IPS-18a (cell line): ENCODE results near the gene PODNL1.
"Not testable (repeated sequence)": the region's sequence is repeated elsewhere in the genome, so short reads cannot be mapped to it uniquely, and the experiment has no call there.

Experiments
- H3K27ac ChIP-seq: one replicate; pipeline ENCODE4 v1.5.1; 2013; ENCODE audit warnings: low read length
- H3K27me3 ChIP-seq: one replicate; pipeline ENCODE4 v1.6.1; 2013; ENCODE audit warnings: mild to moderate bottlenecking, low read length; ENCODE audit not compliant: control insufficient read depth, insufficient read depth
- H3K36me3 ChIP-seq: one replicate; pipeline ENCODE4 v1.6.1; 2013; ENCODE audit warnings: low read depth, low read length; ENCODE audit not compliant: control insufficient read depth
- H3K4me1 ChIP-seq: one replicate; pipeline ENCODE4 v1.6.1; 2013; ENCODE audit warnings: low read depth, low read length; ENCODE audit not compliant: control insufficient read depth
- H3K4me3 ChIP-seq: one replicate; pipeline ENCODE4 v1.5.1; 2013; ENCODE audit warnings: low read length
- H3K9ac ChIP-seq: one replicate; pipeline ENCODE4 v1.6.1; 2013; ENCODE audit warnings: mild to moderate bottlenecking, low read length, moderate library complexity
- H3K9me3 ChIP-seq: one replicate; pipeline ENCODE4 v1.6.1; 2013; ENCODE audit warnings: low read depth, low read length; ENCODE audit not compliant: control insufficient read depth

Gene PODNL1

GRCh38 chr19:13932149-13932637 lies 6.0 kb downstream of the PODNL1 start:
- Histone ChIP-seq H3K9ac (no peak overlapping the region), H3K4me1 (peaks cover 9% of the 10 kb centered on the region), H3K4me3 (no peak overlapping the region), H3K36me3 (peaks cover 4% of the 10 kb centered on the region), H3K27ac (no peak overlapping the region), H3K27me3 (no peaks in the 10 kb centered on the region), H3K9me3 (no peaks in the 10 kb centered on the region)

DNA sequence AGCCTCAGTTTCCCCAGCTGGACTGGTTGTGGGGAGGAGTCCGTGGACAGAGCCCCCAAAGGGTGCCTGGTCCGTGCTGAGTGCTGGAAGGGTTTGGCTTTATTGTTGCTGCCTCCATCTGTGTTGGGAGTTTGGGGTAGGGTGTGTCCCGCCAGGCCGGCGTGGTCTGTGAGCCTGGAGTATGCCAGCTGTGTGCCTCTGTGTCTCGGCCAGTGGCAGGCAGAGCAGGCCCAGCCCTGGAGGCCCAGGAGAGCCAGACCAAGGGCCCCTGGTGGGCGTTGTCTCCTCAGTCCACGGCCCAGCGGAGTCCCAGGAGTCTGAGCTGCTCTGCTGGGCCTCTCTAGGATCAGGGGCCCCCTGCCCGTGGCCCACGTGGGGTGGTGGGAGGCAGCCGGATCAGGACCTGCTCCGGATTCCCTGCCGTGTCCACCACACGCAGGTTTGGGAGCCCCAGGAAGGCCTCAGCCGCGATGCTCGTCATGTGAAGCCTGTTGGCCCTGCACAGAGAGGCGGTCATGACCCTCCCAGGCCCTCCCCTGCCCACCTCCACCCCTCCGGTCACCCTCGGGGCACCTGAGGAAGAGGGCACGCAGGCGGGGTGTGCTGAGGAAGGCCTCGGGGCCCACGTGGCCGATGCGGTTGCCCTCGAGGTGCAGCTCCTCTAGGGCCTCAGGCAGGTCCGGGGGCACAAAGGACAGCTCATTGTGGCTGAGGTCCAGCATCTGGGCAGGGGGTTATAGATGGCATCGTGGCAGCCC lies 6.6 kb downstream of the PODNL1 start:
- Histone ChIP-seq H3K36me3 (peaks cover 10% of the 10 kb centered on the region), H3K27me3 (no peaks in the 10 kb centered on the region), H3K27ac (no peak overlapping the region), H3K4me1 (peaks cover 9% of the 10 kb centered on the region), H3K9me3 (no peaks in the 10 kb centered on the region), H3K4me3 (no peak overlapping the region), H3K9ac (no peak overlapping the region)

DNA sequence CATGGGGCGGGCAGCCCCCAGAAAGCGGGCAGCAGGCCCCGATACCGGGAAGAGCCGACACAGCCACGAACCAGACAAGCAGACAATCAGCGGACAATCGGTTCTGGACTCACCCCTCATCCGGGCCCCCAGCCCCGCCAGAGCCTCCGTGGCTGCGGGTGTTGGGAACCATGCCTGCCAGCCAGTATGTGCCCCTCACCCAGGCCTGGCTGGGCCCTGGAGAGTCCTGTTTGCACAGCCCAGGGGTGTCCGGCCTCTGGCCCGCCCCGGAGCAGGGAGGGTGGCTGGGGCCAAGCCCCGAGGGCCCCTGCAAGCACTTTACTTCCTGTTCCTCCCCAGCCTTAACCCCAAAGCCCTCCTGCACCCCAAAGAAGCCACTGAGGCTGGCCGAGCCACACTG lies 7.8 kb downstream of the PODNL1 start:
- no peaks in the 10 kb centered on the region for H3K27me3 ChIP-seq
- no peak overlapping the region for H3K4me3 ChIP-seq
- H3K27ac ChIP-seq: no peak overlapping the region
- H3K9ac ChIP-seq: no peak overlapping the region
- H3K4me1 ChIP-seq: no peaks in the 10 kb centered on the region
- H3K36me3 ChIP-seq: peaks cover 12% of the 10 kb centered on the region
- no peaks in the 10 kb centered on the region for H3K9me3 ChIP-seq

DNA sequence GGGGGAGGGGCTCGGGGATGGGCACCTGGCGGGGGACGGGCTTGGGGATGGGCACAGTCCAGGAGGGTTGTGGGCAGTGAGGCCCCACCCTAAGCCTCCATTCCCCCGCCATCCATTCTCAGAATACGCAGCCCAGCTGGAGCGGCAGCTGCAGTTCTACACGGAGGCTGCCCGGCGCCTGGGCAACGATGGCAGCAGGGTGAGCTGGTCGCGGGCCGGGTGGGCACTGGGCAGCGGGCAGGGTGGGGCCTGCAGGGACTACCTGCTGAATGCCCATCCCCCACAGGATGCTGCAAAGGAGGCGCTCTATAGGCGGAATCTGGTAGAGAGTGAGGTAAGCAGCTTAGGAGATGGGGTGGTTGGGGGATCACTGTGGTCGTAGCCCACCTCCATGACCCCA lies 8.3 kb downstream of the PODNL1 start:
- Histone ChIP-seq H3K9ac (no peak overlapping the region), H3K4me3 (no peak overlapping the region), H3K4me1 (no peaks in the 10 kb centered on the region), H3K27me3 (no peaks in the 10 kb centered on the region), H3K9me3 (no peaks in the 10 kb centered on the region), H3K27ac (no peak overlapping the region), H3K36me3 (peaks cover 12% of the 10 kb centered on the region)

DNA sequence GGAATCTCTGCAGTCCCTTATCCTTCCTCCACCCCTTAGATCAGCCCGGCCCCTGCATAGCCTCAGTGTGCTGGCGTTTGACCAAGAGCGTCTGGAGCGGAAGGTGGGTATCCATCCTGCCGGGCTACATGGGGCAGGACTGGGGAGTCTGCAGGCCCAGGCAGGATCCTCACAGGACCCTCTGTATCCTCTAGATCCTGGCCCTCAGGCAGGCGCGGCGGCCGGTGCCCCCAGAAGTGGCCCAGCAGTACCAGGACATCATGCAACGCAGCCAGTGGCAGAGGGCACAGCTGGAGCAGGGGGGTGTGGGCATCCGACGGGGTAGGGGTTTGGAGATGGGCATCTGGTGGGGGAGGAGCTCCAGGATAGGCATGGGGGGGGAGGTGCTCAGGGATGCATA lies 8.9 kb downstream of the PODNL1 start:
- Histone ChIP-seq H3K27me3 (no peaks in the 10 kb centered on the region), H3K4me1 (no peaks in the 10 kb centered on the region), H3K4me3 (no peak overlapping the region), H3K9me3 (no peaks in the 10 kb centered on the region), H3K9ac (no peak overlapping the region), H3K36me3 (peaks cover 12% of the 10 kb centered on the region), H3K27ac (no peak overlapping the region)

- H3K4me1 ChIP-seq: no peaks in the 10 kb centered on the region
- no peak overlapping the region for H3K9ac ChIP-seq
- no peak overlapping the region for H3K27ac ChIP-seq
- H3K9me3 ChIP-seq: no peaks in the 10 kb centered on the region
- H3K4me3 ChIP-seq: no peak overlapping the region
- peaks cover 25% of the 10 kb centered on the region for H3K36me3 ChIP-seq
- no peaks in the 10 kb centered on the region for H3K27me3 ChIP-seq
Measured at GRCh38 chr19:13926715-13927114, 11.5 kb downstream of the PODNL1 start.

- Histone ChIP-seq H3K4me3 (no peak overlapping the region), H3K9me3 (no peaks in the 10 kb centered on the region), H3K9ac (no peak overlapping the region), H3K27me3 (no peaks in the 10 kb centered on the region), H3K36me3 (peaks cover 24% of the 10 kb centered on the region), H3K27ac (no peak overlapping the region), H3K4me1 (no peaks in the 10 kb centered on the region)
Measured at GRCh38 chr19:13926010-13926409, 12.2 kb downstream of the PODNL1 start.

GRCh38 chr19:13923194-13923987 lies 14.8 kb downstream of the PODNL1 start:
- H3K4me1 ChIP-seq: no peaks in the 10 kb centered on the region
- no peaks in the 10 kb centered on the region for H3K9me3 ChIP-seq
- no peak overlapping the region for H3K4me3 ChIP-seq
- H3K27me3 ChIP-seq: no peaks in the 10 kb centered on the region
- no peak overlapping the region for H3K27ac ChIP-seq
- peaks cover 29% of the 10 kb centered on the region for H3K36me3 ChIP-seq
- H3K9ac ChIP-seq: no peak overlapping the region

- H3K4me3 ChIP-seq, H3K4me1 ChIP-seq, H3K27me3 ChIP-seq, H3K9me3 ChIP-seq, H3K27ac ChIP-seq, H3K9ac ChIP-seq: not testable (repeated sequence)
- peaks cover 29% of the 10 kb centered on the region for H3K36me3 ChIP-seq
Measured at GRCh38 chr19:13922118-13922517, 16.1 kb downstream of the PODNL1 start.

DNA sequence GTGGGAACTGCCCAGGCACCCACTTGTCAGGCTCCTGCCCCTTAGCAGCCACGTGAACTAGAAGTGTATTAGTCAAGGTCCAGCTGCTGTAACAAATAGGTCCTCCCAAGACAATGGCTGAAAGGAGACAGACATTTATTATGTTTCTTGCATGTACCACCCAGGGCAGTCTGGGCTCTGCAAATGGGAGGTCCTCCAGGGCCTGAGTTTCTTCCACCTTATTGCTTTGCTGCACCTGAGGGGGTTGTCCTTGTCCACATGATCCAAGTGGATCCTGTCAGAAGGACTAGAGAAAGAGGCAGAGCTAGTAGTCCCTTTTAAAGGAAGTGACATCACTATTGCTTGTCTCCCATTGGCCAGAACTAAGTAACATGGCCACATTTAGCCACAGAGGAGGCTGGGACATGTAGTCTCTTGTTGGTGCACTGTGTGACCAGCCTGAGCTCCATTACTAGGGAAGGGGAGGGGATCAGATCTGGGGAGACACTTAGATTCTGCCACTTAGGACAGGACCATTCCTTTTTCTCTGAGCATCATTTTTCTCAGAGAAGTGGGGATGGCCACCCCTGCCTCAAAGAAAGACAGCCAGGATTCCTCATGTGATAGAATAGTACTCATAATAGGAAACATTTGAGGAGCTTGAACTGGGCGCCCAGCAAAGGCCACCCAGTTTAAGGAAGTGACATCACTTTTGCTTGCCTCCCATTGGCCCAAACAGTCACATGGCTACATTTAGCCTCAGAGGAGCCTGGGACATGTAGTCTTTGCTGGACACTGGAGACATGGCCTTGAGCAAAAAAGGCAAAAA lies 17.1 kb downstream of the PODNL1 start:
- no peak overlapping the region for H3K4me3 ChIP-seq
- no peaks in the 10 kb centered on the region for H3K9me3 ChIP-seq
- no peak overlapping the region for H3K9ac ChIP-seq
- H3K27ac ChIP-seq: no peak overlapping the region
- H3K36me3 ChIP-seq: peaks cover 29% of the 10 kb centered on the region
- no peaks in the 10 kb centered on the region for H3K27me3 ChIP-seq
- H3K4me1 ChIP-seq: no peaks in the 10 kb centered on the region

DNA sequence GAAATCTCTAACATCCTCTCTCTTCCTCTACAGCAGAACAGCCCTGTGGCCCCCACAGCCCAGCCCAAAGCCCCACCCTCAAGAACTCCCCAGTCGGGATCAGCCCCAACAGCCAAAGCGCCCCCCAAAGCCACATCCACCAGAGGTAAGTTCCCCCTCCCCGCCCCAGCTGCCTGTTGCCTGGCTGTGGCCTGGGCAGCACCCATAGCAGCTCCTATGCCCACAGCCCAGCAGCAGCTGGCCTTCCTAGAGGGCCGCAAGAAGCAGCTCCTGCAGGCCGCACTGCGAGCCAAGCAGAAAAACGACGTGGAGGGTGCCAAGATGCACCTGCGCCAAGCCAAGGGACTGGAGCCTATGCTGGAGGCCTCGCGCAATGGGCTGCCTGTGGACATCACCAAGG lies 17.7 kb downstream of the PODNL1 start:
- Histone ChIP-seq H3K27ac (no peak overlapping the region), H3K36me3 (peaks cover 29% of the 10 kb centered on the region), H3K27me3 (no peaks in the 10 kb centered on the region), H3K9me3 (no peaks in the 10 kb centered on the region), H3K4me3 (no peak overlapping the region), H3K9ac (no peak overlapping the region), H3K4me1 (no peaks in the 10 kb centered on the region)
